ENCODE results near the gene IFNA1.
"Not testable (repeated sequence)": the region's sequence is repeated elsewhere in the genome, so short reads cannot be mapped to it uniquely, and the experiment has no call there.

The IFNA1 gene

GRCh38 chr9:21449312-21449711 lies 9.1 kb downstream of the IFNA1 start:
- DNase-seq, result not testable (repeated sequence)

- DNase-seq, result no peak
These were observed 10.6 kb downstream of the IFNA1 start for GRCh38 chr9:21450733-21451394.

- no peak for DNase-seq
These were observed 12.4 kb downstream of the IFNA1 start for GRCh38 chr9:21452681-21453080.

- no peak for DNase-seq
These were observed 13.9 kb downstream of the IFNA1 start for GRCh38 chr9:21454149-21454548.

GRCh38 chr9:21455320-21455719 lies 15.1 kb downstream of the IFNA1 start:
- no peak for DNase-seq

GRCh38 chr9:21461377-21461776 lies 21.1 kb downstream of the IFNA1 start:
- DNase-seq, result no peak

GRCh38 chr9:21465138-21465537 lies 24.9 kb downstream of the IFNA1 start:
- DNase-seq, result no peak

GRCh38 chr9:21465859-21466518 lies 25.8 kb downstream of the IFNA1 start:
- no peak for DNase-seq

- DNase-seq, result no peak
These were observed 29.9 kb downstream of the IFNA1 start for GRCh38 chr9:21470126-21470525.

- DNase-seq, result no peak
These were observed 33.0 kb downstream of the IFNA1 start for GRCh38 chr9:21473236-21473635.

GRCh38 chr9:21477466-21477865 lies 37.2 kb downstream of the IFNA1 start:
- no peak for DNase-seq

GRCh38 chr9:21479152-21479702 lies 39.0 kb downstream of the IFNA1 start:
- DNase-seq, result no peak

- no peak for DNase-seq
These were observed 41.3 kb downstream of the IFNA1 start for GRCh38 chr9:21481470-21482056.

GRCh38 chr9:21482213-21482612 lies 42.0 kb downstream of the IFNA1 start, which contains the start of gene IFNE:
TSS of gene IFNE (minus strand) at chr9:21482313. CDS start at chr9:21481694, 619 bp downstream.
- no peak for DNase-seq
